DMS79 (cell line): Measurements from ENCODE around the gene ANKRD16.
A peak's percentile ranks its signal among the peaks of the same experiment; 100 is the strongest.
"Not testable (repeated sequence)": the region's sequence is repeated elsewhere in the genome, so short reads cannot be mapped to it uniquely, and the experiment has no call there.

ENCODE experiments used
- DNase-seq: peaks from one replicate; lab custom pipeline; 2025; lab: John Stamatoyannopoulos, UW

ANKRD16 gene

GRCh38 chr10:5835446-5836095, 54.1 kb downstream of the ANKRD16 start:
- DNase-seq, result no peak

GRCh38 chr10:5833814-5834213, 55.9 kb downstream of the ANKRD16 start:
- no peak for DNase-seq

DNA sequence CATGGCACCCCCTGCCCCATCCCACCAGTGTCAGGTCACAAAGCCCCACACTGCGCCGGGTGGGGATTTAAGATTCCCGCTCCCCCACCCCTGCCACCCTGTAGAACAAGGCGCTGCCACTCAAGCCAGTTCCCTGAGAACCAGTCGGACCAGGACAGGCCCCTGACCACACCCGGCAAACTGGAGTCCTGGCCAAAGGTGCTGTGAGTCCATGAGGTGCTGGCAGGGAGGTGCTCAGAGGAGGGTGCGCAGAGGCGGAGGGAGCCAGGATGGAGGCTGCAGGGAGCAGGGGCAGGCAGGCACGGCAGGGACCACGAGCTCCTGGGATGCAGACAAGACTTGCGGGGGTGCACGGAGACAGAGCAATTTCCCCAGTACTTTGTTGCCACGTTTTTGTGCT, 56.7 kb downstream of the ANKRD16 start:
- DNase-seq, result no peak

DNA sequence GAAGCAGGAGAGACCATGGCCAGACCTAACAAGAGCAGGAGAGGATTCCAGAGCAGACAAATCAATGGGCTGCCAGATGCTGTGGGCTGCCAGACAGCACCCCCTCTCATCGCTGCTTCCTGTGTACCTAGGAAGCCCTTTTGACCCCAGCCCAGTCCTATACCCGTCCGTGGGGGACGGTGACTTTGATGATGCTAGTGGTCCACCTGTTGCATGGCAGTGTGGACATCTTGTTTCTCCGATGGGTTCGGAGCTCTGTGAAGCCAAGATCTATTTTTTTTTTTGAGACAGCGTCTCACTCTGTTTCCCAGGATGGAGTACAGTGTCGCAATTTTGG, 58.3 kb downstream of the ANKRD16 start:
- no peak for DNase-seq

DNA sequence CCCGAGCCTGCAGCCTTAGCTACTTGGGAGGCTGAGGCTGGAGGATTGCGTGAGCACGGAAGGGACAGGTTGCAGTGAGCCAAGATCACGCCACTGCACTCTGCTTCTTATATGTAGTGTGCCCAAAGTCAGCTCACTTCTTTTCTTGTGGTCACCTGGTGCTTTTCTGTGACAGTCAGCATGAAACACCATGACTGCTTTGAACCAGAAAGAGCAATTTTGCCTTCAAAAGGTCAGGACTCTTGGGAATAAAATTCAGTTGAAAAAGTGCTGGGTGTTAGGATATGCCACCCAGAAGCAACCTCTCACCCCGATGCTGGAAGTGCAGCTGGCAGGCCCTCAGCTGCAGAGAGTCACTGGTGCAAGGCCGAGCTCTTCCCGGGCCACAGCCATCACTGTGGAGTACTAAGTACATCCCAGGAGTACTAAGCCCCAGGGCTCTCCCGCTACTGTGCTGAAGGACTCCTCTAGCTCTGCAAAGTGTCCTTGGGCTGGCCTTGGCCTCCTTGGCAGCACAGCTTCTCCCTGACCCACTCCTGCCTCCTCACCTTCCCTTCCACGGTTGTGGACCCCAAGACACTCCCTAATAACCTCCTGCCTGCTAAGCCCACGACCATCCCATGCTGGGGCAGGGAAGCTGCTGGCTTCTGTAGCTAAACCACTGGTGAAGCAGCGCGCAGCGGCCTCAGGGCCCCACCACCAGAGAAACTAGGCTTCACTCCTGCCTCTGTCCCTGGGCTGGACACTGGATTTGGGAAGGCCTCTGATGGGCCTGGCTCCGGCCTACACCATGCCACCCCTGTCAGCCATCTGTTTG, 58.9 kb downstream of the ANKRD16 start:
- no peak for DNase-seq

- DNase-seq, result no peak
Observed at GRCh38 chr10:5829267-5829666, 60.4 kb downstream of the ANKRD16 start.

GRCh38 chr10:5828725-5829124, 61.0 kb downstream of the ANKRD16 start:
- no peak for DNase-seq

DNA sequence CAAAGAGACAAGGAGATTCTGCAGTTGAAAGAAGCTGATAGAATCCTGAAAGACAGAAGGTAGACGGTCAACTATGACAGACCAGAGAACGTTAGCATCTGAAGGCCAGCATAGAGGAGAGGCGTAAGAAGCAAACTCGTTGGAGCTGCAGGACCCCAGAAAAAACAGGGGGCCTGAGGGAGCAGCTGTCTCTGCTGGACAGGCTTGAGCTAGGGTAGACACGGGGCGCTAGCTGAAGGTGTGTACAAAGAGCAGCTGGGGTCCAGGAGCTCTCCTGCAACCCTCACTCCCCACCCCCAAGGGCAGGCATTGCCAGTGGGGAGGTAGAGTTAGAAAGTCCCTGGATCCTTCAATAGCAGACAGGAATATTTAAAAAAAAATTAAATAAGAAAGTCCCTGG, 61.9 kb downstream of the ANKRD16 start:
- no peak for DNase-seq

- DNase-seq, result not testable (repeated sequence)
Observed at GRCh38 chr10:5826511-5826910, 63.2 kb downstream of the ANKRD16 start.

DNA sequence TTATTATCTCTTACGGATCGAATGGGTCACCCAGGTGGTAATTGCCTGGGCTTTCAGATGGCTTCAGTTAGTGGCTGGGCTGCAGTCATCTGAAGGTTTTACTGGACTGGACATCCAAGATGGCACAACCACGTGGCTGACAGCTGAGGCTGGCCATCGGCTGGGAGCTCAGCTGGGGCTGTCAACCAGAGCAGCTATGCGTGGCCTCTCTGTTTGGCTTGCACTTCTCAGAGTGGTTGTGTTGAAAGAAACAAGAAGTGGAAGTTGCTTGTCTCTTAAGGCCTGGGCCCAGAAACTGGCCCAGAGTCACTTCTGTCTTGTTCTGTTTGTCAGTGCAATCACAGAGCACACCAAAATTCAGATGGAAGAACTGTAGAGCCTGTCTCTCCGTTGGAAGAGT, 70.8 kb downstream of the ANKRD16 start:
- no peak for DNase-seq

GRCh38 chr10:5818048-5818331, 71.7 kb downstream of the ANKRD16 start:
- no peak for DNase-seq

DNA sequence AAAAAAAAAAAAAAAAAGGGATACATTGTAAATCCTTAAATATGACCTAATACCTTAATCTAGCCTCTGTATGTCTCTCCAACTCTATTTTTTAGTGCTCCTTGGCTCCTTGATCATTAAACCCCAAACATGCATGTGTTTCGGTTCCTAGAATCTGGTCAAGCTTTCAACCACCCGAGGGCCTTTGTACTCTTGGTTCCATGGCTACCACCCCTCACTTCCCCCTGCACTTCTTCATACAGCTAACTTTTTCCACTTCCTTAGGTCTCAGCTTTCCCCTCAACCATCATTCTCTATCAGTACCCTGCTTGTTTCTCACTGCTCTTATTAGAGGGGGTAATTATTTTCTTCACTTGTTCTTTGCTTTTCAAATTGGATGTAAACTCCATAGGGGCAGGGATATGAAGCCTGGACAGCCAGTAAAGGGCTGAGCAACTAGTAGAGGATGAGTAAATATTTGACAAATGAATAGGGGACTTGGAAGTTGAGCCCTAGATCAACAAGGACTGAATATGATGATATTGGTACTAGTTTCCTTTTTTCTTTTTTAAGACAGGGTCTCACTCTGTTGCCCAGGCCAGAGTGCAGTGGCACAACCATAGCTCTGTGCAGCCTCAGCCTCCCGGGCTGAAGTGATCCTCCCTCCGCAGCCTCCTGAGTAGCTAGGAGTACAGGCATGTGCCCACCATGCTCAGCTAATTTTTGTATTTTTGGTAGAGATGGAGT, 72.2 kb downstream of the ANKRD16 start:
- DNase-seq, result no peak

- no peak for DNase-seq
Observed at GRCh38 chr10:5816170-5816569, 73.5 kb downstream of the ANKRD16 start.

DNA sequence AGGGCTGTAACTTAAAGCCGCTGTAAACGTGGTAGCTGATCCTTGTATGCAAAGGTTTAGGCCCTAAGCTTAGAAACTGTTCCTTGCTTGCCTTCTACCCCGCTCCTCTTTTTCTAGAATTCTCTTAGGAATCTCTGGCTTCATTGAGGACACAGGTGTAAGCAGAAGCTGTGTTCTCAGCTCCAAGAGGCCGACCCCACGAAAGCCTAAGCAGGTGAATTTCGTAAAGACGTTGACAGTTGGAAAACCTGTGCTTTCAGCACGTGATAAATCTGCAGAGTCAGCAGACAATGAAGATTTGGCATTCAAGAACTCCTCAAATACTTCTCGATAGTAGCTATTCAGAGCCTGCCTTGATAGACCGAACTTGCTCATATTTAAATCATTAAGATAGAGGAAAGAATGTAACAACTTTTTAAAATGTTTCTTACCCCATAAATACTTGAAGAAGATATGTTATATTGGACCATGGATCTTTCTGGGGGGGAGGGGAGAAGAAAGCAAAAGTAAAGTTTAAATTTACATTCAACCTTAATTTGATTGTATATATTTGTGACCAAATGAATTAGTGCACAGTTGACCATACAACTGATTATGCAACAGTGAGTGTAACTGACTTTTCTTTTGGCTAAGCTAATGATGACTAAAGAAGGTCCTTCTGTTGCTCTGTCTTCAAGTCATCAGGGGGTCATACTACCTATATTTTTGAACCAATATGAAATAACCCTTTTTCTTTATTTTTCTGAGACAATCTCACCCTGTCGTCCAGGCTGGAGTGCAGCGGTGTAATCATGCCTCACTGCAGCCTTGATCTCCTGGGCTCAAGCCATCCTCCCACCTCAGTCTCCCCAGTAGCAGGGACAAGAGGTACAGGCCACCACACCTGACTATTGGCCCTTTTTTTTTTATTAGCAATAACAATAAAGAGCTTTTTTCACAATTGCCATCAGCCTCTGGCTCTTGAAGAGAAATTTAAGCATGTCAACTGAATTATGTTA, 75.3 kb downstream of the ANKRD16 start:
- peak; percentile 12 for DNase-seq

GRCh38 chr10:5813341-5814109, 76.2 kb downstream of the ANKRD16 start, which contains the start of gene GDI2:
Gene GDI2 (minus strand): TSS chr10:5813434. CDS start chr10:5813258, 176 bp downstream.
- peak; percentile 77 for DNase-seq

- DNase-seq, result no peak
Observed at GRCh38 chr10:5813091-5813340, 76.7 kb downstream of the ANKRD16 start.

- DNase-seq, result peak; percentile 2
Observed at GRCh38 chr10:5812283-5813090, 77.2 kb downstream of the ANKRD16 start.
